Airway epithelial cell (primary cell): ENCODE measurements around the gene KLHL13. TPM values are rescaled to one million over a fixed set of nuclear protein-coding genes. Genes with fewer than 3 reads are reported as not detected.

Experiments
- total RNA-seq: library from RNA; depleted of rRNA; stranded (reverse); fragments of >200 nt; gene quantifications from 2 replicates; pipeline ENCODE4 v1.2.3, GENCODE V29; 2015

Gene KLHL13
- 8.1 and 11.5 TPM in 2 replicates for total RNA-seq

DNA sequence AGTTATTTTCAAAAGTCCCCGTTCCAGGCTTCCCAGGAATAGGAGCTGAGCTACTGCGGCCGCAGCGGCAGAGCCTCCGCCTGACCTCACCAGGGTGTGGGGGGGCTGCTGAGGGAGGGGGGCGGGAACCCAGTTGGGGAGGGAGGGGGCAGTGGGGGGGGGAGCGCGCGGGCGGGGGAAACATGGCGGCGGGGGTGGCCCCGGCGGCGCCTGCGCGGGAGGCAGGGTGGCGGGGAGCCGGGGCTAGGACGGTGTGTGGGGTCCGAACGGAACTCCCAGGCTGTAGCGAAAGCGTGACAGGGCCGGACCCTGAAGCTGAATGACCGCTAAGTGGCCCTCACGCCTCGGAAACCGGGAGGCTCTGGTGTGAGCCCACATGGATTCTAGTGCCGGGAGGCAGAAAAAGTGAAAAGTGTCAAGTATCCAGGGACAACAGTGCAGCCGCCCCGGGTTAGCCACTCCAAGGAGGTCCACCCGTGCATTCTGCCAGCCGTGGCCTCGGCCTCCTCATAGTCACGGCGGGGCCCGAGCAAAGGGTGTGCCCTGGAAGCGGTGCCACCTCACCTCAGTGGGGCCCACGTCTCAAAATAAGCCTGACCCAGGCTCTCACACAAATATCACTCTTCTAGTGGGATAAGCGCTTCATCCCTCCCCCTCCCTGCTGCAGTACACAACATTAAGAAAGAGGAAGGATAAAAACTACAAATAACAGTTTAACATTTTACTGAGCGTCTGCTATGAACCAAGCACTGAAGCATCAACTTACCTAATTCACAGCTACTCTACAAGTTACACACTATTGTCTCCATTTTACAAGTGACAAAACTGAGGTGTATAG lies at the start of gene KLHL13:
Gene KLHL13 (minus strand): TSS at position 98 of the 838 bp plus-strand sequence. CDS start 88,337 bp downstream, outside the sequence.

Other genes starting within 250 kb of the KLHL13 start
- 13.1 and 15.0 TPM in 2 replicates for gene WDR44, start 229.3 kb upstream of the KLHL13 start, total RNA-seq